Measurements from ENCODE around the gene NLE1.
"Not testable (repeated sequence)": the region's sequence is repeated elsewhere in the genome, so short reads cannot be mapped to it uniquely, and the experiment has no call there.

NLE1 gene

GRCh38 chr17:35130392-35130791 lies 11.7 kb downstream of the NLE1 start:
- in situ Hi-C loops (cut with HindIII; ENCODE audit: low sequenced_read_pairs), result loop anchor here (25.0 kb wide), 2 partner anchors 618 to 718 kb away; no protein-coding TSS in a partner anchor

- in situ Hi-C loops (cut with HindIII; ENCODE audit: low sequenced_read_pairs), result loop anchor here (25.0 kb wide), 2 partner anchors 618 to 718 kb away; no protein-coding TSS in a partner anchor
Observed at GRCh38 chr17:35129973-35130351, 12.1 kb downstream of the NLE1 start.

GRCh38 chr17:35129154-35129972 lies 12.7 kb downstream of the NLE1 start:
- in situ Hi-C loops (cut with HindIII; ENCODE audit: low sequenced_read_pairs), result loop anchor here (25.0 kb wide), 2 partner anchors 617 to 717 kb away; no protein-coding TSS in a partner anchor

GRCh38 chr17:35127751-35128514 lies 14.2 kb downstream of the NLE1 start:
- in situ Hi-C loops (cut with HindIII; ENCODE audit: low sequenced_read_pairs), result loop anchor here (25.0 kb wide), 2 partner anchors 616 to 716 kb away; no protein-coding TSS in a partner anchor

- in situ Hi-C loops (cut with HindIII; ENCODE audit: low sequenced_read_pairs), result no loop called here
Observed at GRCh38 chr17:35121315-35121714, 20.8 kb downstream of the NLE1 start, which contains the start of gene FNDC8. TSS of gene FNDC8 (plus strand) at chr17:35121615. CDS start at chr17:35121694, 79 bp downstream.

GRCh38 chr17:35119370-35120165 lies 22.5 kb downstream of the NLE1 start, which contains the start of gene RAD51D:
TSS of gene RAD51D (minus strand) at chr17:35119860. CDS start at chr17:35119613, 247 bp downstream.
- in situ Hi-C loops (cut with HindIII; ENCODE audit: low sequenced_read_pairs), result no loop called here

GRCh38 chr17:35117984-35118383 lies 24.1 kb downstream of the NLE1 start:
- in situ Hi-C loops (cut with HindIII; ENCODE audit: low sequenced_read_pairs), result no loop called here

- in situ Hi-C loops (cut with HindIII; ENCODE audit: low sequenced_read_pairs), result no loop called here
Observed at GRCh38 chr17:35116845-35117244, 25.3 kb downstream of the NLE1 start.

GRCh38 chr17:35110791-35111190 lies 31.3 kb downstream of the NLE1 start:
- in situ Hi-C loops (cut with HindIII; ENCODE audit: low sequenced_read_pairs), result not testable (repeated sequence)

GRCh38 chr17:35104844-35105450 lies 37.2 kb downstream of the NLE1 start:
- in situ Hi-C loops (cut with HindIII; ENCODE audit: low sequenced_read_pairs), result no loop called here

GRCh38 chr17:35103271-35103670 lies 38.8 kb downstream of the NLE1 start:
- in situ Hi-C loops (cut with HindIII; ENCODE audit: low sequenced_read_pairs), result no loop called here

GRCh38 chr17:35101725-35102124 lies 40.4 kb downstream of the NLE1 start:
- in situ Hi-C loops (cut with HindIII; ENCODE audit: low sequenced_read_pairs), result no loop called here

GRCh38 chr17:35101036-35101435 lies 41.1 kb downstream of the NLE1 start:
- in situ Hi-C loops (cut with HindIII; ENCODE audit: low sequenced_read_pairs), result no loop called here

- in situ Hi-C loops (cut with HindIII; ENCODE audit: low sequenced_read_pairs), result no loop called here
Observed at GRCh38 chr17:35099908-35100307, 42.2 kb downstream of the NLE1 start.

GRCh38 chr17:35097776-35098175 lies 44.3 kb downstream of the NLE1 start:
- in situ Hi-C loops (cut with HindIII; ENCODE audit: low sequenced_read_pairs), result no loop called here

GRCh38 chr17:35095741-35096140 lies 46.4 kb downstream of the NLE1 start:
- in situ Hi-C loops (cut with HindIII; ENCODE audit: low sequenced_read_pairs), result no loop called here

- in situ Hi-C loops (cut with HindIII; ENCODE audit: low sequenced_read_pairs), result no loop called here
Observed at GRCh38 chr17:35094902-35095301, 47.2 kb downstream of the NLE1 start.

GRCh38 chr17:35090707-35091106 lies 51.4 kb downstream of the NLE1 start:
- in situ Hi-C loops (cut with HindIII; ENCODE audit: low sequenced_read_pairs), result not testable (repeated sequence)

GRCh38 chr17:35089586-35090296 lies 52.4 kb downstream of the NLE1 start:
- in situ Hi-C loops (cut with HindIII; ENCODE audit: low sequenced_read_pairs), result no loop called here

Measured in DLD1 (cell line).